HepG2 (cell line): ENCODE measurements around the gene GNAI2.

Experiments used
- EZH2 ChIP-seq: conservative IDR thresholded peaks from 2 replicates; pipeline ENCODE4 v1.6.1; 2012; ENCODE audit warnings: mild to moderate bottlenecking, low read depth, low read length, moderate library complexity
- KAT7 ChIP-seq: IDR thresholded peaks from 2 replicates; pipeline ENCODE4 v1.6.1; 2018; ENCODE audit warnings: borderline replicate concordance, missing compliant biosample characterization
- MEIS1 ChIP-seq: sonication (generic); formaldehyde crosslinking; IDR thresholded peaks from 2 replicates; pipeline ENCODE4 v1.9.0; 2021; ENCODE audit warnings: mild to moderate bottlenecking, missing genetic modification reagents, moderate library complexity, borderline replicate concordance
- MNT ChIP-seq: fragments of 450-650 bp; IDR thresholded peaks from 2 replicates; pipeline ENCODE4 v1.6.1; 2016
- POLR2A ChIP-seq, 2 experiments: IDR thresholded peaks; 2 replicates each; pipeline ENCODE4 v1.6.1; 2011; ENCODE audit warnings: low read depth in 2 of 2, low read length in 2 of 2, mild to moderate bottlenecking in 1 of 2, moderate library complexity in 1 of 2; ENCODE audit not compliant: insufficient read depth in 1 of 2
- TAF1 ChIP-seq: sonication (generic); formaldehyde crosslinking; IDR thresholded peaks from 2 replicates; pipeline ENCODE4 v1.4.0; 2020; ENCODE audit warnings: missing genetic modification reagents
- YY1 ChIP-seq: IDR thresholded peaks from 2 replicates; pipeline ENCODE4 v1.6.1; 2011; ENCODE audit warnings: low read length, low read depth, moderate library complexity, mild to moderate bottlenecking; ENCODE audit not compliant: insufficient read depth, insufficient replicate concordance
- ZNF124 ChIP-seq: sonication (generic); formaldehyde crosslinking; IDR thresholded peaks from 2 replicates; pipeline ENCODE4 v1.4.0; 2020; ENCODE audit warnings: missing genetic modification reagents
- ZNF274 ChIP-seq: sonication (generic); formaldehyde crosslinking; IDR thresholded peaks from 2 replicates; pipeline ENCODE4 v1.5.1; 2020; ENCODE audit warnings: mild to moderate bottlenecking, missing genetic modification reagents
- ZNF792 ChIP-seq: IDR thresholded peaks from 2 replicates; pipeline ENCODE4 v1.6.1; 2016
- TF ChIP-seq, protein P1 (sequence below): sonication (generic); formaldehyde crosslinking; IDR thresholded peaks from 2 replicates; pipeline ENCODE4 v1.5.0; 2020; ENCODE audit warnings: mild to moderate bottlenecking, missing genetic modification reagents, moderate library complexity
- TF ChIP-seq, protein P2 (sequence below): sonication (generic); formaldehyde crosslinking; IDR thresholded peaks from 2 replicates; pipeline ENCODE4 v1.5.0; 2020; ENCODE audit warnings: missing genetic modification reagents
- TF ChIP-seq, protein P3 (sequence below): sonication (generic); formaldehyde crosslinking; IDR thresholded peaks from 2 replicates; pipeline ENCODE4 v1.4.0; 2020; ENCODE audit warnings: missing genetic modification reagents, borderline replicate concordance
- TF ChIP-seq, protein P4 (sequence below), 2 experiments: sonication (generic) in 1 of 2; formaldehyde crosslinking in 1 of 2; IDR thresholded peaks; 2 replicates each; pipeline versions ENCODE4 v1.4.0 to v1.6.1; 2018 to 2020; ENCODE audit warnings: missing genetic modification reagents in 2 of 2, borderline replicate concordance in 1 of 2, low read depth in 1 of 2, mild to moderate bottlenecking in 1 of 2, missing biosample characterization in 1 of 2

DNA sequence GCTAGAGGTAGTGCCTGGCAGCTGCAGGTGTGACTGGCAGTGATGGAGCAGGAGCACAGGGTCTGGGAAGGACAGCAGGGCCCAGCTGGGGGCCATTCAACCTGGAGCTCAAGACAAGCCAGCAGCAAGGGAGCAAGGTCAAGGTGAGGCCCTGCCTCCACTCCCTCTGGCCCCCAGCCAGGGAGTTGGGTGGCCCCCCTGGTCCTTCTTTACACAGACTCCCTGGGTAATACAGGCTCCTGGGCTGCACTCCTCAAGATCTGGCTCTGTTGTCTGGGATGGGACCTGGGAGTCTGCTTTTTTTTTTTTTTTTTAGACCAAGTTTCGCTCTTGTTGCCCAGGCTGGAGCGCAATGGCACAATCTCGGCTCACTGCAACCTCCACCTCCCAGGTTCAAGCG is 14.5 kb downstream of the GNAI2 start:
- TF ChIP-seq, protein P1, sequence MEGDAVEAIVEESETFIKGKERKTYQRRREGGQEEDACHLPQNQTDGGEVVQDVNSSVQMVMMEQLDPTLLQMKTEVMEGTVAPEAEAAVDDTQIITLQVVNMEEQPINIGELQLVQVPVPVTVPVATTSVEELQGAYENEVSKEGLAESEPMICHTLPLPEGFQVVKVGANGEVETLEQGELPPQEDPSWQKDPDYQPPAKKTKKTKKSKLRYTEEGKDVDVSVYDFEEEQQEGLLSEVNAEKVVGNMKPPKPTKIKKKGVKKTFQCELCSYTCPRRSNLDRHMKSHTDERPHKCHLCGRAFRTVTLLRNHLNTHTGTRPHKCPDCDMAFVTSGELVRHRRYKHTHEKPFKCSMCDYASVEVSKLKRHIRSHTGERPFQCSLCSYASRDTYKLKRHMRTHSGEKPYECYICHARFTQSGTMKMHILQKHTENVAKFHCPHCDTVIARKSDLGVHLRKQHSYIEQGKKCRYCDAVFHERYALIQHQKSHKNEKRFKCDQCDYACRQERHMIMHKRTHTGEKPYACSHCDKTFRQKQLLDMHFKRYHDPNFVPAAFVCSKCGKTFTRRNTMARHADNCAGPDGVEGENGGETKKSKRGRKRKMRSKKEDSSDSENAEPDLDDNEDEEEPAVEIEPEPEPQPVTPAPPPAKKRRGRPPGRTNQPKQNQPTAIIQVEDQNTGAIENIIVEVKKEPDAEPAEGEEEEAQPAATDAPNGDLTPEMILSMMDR (CRISPR knock-in tag) = no peak
- TF ChIP-seq KAT7 (CRISPR knock-in tag) = no peak
- TF ChIP-seq ZNF274 (CRISPR knock-in tag) = no peak
- no peak for TF ChIP-seq TAF1
- TF ChIP-seq EZH2 = no peak
- no peak for TF ChIP-seq YY1
- no peak for TF ChIP-seq MEIS1 (CRISPR knock-in tag)
- TF ChIP-seq, protein P2, sequence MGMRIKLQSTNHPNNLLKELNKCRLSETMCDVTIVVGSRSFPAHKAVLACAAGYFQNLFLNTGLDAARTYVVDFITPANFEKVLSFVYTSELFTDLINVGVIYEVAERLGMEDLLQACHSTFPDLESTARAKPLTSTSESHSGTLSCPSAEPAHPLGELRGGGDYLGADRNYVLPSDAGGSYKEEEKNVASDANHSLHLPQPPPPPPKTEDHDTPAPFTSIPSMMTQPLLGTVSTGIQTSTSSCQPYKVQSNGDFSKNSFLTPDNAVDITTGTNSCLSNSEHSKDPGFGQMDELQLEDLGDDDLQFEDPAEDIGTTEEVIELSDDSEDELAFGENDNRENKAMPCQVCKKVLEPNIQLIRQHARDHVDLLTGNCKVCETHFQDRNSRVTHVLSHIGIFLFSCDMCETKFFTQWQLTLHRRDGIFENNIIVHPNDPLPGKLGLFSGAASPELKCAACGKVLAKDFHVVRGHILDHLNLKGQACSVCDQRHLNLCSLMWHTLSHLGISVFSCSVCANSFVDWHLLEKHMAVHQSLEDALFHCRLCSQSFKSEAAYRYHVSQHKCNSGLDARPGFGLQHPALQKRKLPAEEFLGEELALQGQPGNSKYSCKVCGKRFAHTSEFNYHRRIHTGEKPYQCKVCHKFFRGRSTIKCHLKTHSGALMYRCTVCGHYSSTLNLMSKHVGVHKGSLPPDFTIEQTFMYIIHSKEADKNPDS (CRISPR knock-in tag) = no peak
- no peak for TF ChIP-seq ZNF124
- TF ChIP-seq ZNF792 (CRISPR knock-in tag) = no peak
- TF ChIP-seq MNT = no peak
- TF ChIP-seq POLR2A (IDR thresholded peaks at IDR 0.05; ENCODE audit: insufficient read depth in 1 of 2, low read depth in 2 of 2, low read length in 2 of 2) = no peak
- TF ChIP-seq, protein P3, sequence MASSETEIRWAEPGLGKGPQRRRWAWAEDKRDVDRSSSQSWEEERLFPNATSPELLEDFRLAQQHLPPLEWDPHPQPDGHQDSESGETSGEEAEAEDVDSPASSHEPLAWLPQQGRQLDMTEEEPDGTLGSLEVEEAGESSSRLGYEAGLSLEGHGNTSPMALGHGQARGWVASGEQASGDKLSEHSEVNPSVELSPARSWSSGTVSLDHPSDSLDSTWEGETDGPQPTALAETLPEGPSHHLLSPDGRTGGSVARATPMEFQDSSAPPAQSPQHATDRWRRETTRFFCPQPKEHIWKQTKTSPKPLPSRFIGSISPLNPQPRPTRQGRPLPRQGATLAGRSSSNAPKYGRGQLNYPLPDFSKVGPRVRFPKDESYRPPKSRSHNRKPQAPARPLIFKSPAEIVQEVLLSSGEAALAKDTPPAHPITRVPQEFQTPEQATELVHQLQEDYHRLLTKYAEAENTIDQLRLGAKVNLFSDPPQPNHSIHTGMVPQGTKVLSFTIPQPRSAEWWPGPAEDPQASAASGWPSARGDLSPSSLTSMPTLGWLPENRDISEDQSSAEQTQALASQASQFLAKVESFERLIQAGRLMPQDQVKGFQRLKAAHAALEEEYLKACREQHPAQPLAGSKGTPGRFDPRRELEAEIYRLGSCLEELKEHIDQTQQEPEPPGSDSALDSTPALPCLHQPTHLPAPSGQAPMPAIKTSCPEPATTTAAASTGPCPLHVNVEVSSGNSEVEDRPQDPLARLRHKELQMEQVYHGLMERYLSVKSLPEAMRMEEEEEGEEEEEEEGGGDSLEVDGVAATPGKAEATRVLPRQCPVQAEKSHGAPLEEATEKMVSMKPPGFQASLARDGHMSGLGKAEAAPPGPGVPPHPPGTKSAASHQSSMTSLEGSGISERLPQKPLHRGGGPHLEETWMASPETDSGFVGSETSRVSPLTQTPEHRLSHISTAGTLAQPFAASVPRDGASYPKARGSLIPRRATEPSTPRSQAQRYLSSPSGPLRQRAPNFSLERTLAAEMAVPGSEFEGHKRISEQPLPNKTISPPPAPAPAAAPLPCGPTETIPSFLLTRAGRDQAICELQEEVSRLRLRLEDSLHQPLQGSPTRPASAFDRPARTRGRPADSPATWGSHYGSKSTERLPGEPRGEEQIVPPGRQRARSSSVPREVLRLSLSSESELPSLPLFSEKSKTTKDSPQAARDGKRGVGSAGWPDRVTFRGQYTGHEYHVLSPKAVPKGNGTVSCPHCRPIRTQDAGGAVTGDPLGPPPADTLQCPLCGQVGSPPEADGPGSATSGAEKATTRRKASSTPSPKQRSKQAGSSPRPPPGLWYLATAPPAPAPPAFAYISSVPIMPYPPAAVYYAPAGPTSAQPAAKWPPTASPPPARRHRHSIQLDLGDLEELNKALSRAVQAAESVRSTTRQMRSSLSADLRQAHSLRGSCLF (CRISPR knock-in tag) = no peak
- TF ChIP-seq, protein P4, sequence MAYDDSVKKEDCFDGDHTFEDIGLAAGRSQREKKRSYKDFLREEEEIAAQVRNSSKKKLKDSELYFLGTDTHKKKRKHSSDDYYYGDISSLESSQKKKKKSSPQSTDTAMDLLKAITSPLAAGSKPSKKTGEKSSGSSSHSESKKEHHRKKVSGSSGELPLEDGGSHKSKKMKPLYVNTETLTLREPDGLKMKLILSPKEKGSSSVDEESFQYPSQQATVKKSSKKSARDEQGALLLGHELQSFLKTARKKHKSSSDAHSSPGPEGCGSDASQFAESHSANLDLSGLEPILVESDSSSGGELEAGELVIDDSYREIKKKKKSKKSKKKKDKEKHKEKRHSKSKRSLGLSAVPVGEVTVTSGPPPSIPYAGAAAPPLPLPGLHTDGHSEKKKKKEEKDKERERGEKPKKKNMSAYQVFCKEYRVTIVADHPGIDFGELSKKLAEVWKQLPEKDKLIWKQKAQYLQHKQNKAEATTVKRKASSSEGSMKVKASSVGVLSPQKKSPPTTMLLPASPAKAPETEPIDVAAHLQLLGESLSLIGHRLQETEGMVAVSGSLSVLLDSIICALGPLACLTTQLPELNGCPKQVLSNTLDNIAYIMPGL (CRISPR knock-in tag; IDR thresholded peaks at IDR 0.05; ENCODE audit: borderline replicate concordance in 1 of 2, low read depth in 1 of 2) = no peak
